ENCODE data around the gene TLE3.

DNA sequence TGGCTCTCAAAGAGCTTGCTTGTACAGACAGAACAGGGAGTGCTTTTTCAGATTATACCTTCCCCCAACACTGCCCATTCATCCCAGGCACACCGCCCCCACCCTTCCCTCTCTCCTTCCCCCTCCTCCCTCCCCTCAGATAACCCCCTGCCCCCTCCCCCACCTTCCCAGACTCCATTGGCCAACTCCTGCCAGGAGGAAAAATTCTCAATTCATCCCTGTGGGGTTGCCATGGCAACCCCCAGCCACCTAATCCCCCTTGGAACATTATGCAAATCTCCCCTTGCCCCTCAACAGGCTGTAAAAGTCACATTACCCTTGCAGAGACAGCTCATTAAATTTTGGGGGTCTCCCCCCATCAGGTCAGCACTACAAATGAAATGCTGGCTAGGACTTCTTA, 14.3 kb downstream of the TLE3 start:
- TF ChIP-seq MTA3 (CRISPR knock-in tag; IDR thresholded peaks at IDR 0.05) (no peak), MYNN (CRISPR knock-in tag; IDR thresholded peaks at IDR 0.05; ENCODE audit: low read depth) (no peak), SAFB2 (CRISPR knock-in tag; IDR thresholded peaks at IDR 0.05; ENCODE audit: borderline replicate concordance, low read depth) (no peak)
- TF ChIP-seq, protein P1, sequence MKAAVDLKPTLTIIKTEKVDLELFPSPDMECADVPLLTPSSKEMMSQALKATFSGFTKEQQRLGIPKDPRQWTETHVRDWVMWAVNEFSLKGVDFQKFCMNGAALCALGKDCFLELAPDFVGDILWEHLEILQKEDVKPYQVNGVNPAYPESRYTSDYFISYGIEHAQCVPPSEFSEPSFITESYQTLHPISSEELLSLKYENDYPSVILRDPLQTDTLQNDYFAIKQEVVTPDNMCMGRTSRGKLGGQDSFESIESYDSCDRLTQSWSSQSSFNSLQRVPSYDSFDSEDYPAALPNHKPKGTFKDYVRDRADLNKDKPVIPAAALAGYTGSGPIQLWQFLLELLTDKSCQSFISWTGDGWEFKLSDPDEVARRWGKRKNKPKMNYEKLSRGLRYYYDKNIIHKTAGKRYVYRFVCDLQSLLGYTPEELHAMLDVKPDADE (CRISPR knock-in tag; IDR thresholded peaks at IDR 0.05), result no peak
- TF ChIP-seq, protein P2, sequence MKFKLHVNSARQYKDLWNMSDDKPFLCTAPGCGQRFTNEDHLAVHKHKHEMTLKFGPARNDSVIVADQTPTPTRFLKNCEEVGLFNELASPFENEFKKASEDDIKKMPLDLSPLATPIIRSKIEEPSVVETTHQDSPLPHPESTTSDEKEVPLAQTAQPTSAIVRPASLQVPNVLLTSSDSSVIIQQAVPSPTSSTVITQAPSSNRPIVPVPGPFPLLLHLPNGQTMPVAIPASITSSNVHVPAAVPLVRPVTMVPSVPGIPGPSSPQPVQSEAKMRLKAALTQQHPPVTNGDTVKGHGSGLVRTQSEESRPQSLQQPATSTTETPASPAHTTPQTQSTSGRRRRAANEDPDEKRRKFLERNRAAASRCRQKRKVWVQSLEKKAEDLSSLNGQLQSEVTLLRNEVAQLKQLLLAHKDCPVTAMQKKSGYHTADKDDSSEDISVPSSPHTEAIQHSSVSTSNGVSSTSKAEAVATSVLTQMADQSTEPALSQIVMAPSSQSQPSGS (CRISPR knock-in tag; IDR thresholded peaks at IDR 0.05), result no peak
- TF ChIP-seq, protein P3, sequence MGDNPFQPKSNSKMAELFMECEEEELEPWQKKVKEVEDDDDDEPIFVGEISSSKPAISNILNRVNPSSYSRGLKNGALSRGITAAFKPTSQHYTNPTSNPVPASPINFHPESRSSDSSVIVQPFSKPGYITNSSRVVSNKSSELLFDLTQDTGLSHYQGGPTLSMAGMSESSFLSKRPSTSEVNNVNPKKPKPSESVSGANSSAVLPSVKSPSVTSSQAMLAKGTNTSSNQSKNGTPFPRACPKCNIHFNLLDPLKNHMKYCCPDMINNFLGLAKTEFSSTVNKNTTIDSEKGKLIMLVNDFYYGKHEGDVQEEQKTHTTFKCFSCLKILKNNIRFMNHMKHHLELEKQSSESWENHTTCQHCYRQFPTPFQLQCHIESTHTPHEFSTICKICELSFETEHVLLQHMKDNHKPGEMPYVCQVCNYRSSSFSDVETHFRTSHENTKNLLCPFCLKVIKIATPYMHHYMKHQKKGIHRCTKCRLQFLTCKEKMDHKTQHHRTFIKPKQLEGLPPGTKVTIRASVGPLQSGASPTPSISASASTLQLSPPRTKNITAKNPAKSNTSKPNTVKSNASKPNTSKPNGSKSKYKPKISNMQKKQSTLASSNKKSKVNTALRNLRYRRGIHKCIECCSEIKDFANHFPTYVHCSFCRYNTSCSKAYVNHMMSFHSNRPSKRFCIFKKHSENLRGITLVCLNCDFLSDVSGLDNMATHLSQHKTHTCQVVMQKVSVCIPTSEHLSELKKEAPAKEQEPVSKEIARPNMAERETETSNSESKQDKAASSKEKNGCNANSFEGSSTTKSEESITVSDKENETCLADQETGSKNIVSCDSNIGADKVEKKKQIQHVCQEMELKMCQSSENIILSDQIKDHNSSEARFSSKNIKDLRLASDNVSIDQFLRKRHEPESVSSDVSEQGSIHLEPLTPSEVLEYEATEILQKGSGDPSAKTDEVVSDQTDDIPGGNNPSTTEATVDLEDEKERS (CRISPR knock-in tag; IDR thresholded peaks at IDR 0.05), result no peak
- TF ChIP-seq, protein P4, sequence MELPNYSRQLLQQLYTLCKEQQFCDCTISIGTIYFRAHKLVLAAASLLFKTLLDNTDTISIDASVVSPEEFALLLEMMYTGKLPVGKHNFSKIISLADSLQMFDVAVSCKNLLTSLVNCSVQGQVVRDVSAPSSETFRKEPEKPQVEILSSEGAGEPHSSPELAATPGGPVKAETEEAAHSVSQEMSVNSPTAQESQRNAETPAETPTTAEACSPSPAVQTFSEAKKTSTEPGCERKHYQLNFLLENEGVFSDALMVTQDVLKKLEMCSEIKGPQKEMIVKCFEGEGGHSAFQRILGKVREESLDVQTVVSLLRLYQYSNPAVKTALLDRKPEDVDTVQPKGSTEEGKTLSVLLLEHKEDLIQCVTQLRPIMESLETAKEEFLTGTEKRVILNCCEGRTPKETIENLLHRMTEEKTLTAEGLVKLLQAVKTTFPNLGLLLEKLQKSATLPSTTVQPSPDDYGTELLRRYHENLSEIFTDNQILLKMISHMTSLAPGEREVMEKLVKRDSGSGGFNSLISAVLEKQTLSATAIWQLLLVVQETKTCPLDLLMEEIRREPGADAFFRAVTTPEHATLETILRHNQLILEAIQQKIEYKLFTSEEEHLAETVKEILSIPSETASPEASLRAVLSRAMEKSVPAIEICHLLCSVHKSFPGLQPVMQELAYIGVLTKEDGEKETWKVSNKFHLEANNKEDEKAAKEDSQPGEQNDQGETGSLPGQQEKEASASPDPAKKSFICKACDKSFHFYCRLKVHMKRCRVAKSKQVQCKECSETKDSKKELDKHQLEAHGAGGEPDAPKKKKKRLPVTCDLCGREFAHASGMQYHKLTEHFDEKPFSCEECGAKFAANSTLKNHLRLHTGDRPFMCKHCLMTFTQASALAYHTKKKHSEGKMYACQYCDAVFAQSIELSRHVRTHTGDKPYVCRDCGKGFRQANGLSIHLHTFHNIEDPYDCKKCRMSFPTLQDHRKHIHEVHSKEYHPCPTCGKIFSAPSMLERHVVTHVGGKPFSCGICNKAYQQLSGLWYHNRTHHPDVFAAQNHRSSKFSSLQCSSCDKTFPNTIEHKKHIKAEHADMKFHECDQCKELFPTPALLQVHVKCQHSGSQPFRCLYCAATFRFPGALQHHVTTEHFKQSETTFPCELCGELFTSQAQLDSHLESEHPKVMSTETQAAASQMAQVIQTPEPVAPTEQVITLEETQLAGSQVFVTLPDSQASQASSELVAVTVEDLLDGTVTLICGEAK (IDR thresholded peaks at IDR 0.05), result no peak
- TF ChIP-seq, protein P4 (CRISPR knock-in tag; IDR thresholded peaks at IDR 0.05), result no peak
- TF ChIP-seq, protein P5, sequence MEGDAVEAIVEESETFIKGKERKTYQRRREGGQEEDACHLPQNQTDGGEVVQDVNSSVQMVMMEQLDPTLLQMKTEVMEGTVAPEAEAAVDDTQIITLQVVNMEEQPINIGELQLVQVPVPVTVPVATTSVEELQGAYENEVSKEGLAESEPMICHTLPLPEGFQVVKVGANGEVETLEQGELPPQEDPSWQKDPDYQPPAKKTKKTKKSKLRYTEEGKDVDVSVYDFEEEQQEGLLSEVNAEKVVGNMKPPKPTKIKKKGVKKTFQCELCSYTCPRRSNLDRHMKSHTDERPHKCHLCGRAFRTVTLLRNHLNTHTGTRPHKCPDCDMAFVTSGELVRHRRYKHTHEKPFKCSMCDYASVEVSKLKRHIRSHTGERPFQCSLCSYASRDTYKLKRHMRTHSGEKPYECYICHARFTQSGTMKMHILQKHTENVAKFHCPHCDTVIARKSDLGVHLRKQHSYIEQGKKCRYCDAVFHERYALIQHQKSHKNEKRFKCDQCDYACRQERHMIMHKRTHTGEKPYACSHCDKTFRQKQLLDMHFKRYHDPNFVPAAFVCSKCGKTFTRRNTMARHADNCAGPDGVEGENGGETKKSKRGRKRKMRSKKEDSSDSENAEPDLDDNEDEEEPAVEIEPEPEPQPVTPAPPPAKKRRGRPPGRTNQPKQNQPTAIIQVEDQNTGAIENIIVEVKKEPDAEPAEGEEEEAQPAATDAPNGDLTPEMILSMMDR (CRISPR knock-in tag; IDR thresholded peaks at IDR 0.05), result no peak
- TF ChIP-seq, protein P6, sequence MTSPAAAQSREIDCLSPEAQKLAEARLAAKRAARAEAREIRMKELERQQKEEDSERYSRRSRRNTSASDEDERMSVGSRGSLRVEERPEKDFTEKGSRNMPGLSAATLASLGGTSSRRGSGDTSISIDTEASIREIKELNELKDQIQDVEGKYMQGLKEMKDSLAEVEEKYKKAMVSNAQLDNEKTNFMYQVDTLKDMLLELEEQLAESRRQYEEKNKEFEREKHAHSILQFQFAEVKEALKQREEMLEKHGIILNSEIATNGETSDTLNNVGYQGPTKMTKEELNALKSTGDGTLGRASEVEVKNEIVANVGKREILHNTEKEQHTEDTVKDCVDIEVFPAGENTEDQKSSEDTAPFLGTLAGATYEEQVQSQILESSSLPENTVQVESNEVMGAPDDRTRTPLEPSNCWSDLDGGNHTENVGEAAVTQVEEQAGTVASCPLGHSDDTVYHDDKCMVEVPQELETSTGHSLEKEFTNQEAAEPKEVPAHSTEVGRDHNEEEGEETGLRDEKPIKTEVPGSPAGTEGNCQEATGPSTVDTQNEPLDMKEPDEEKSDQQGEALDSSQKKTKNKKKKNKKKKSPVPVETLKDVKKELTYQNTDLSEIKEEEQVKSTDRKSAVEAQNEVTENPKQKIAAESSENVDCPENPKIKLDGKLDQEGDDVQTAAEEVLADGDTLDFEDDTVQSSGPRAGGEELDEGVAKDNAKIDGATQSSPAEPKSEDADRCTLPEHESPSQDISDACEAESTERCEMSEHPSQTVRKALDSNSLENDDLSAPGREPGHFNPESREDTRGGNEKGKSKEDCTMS (CRISPR knock-in tag; conservative IDR thresholded peaks at IDR 0.05), result no peak
- TF ChIP-seq, protein P7, sequence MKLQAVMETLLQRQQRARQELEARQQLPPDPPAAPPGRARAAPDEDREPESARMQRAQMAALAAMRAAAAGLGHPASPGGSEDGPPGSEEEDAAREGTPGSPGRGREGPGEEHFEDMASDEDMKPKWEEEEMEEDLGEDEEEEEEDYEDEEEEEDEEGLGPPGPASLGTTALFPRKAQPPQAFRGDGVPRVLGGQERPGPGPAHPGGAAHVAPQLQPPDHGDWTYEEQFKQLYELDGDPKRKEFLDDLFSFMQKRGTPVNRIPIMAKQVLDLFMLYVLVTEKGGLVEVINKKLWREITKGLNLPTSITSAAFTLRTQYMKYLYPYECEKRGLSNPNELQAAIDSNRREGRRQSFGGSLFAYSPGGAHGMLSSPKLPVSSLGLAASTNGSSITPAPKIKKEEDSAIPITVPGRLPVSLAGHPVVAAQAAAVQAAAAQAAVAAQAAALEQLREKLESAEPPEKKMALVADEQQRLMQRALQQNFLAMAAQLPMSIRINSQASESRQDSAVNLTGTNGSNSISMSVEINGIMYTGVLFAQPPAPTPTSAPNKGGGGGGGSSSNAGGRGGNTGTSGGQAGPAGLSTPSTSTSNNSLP (IDR thresholded peaks at IDR 0.05; ENCODE audit: low read depth, low read length), result no peak
